Stomach (tissue), 4 donors: ENCODE measurements around the gene MUSK.

ENCODE experiments used
- POLR2A ChIP-seq, 4 donors: fragments of 450-650 bp; IDR thresholded peaks; one replicate each; pipeline ENCODE4 v1.6.1; 2016; ENCODE audit warnings: antibody characterized with exemption in 4 of 4, control low read depth in 2 of 4, mild to moderate bottlenecking in 1 of 4, moderate library complexity in 1 of 4
- POLR2AphosphoS5 ChIP-seq, 3 donors: sonication (generic); formaldehyde crosslinking; IDR thresholded peaks; one replicate each; pipeline ENCODE4 v1.6.1; 2016; ENCODE audit warnings: antibody characterized with exemption in 3 of 3
- TF ChIP-seq, protein P1 (sequence below), 7 experiments: fragments of 450-650 bp in 4 of 7; fragments of 200-600 bp in 3 of 7; sonication (generic) in 3 of 7; IDR thresholded peaks; one replicate each; pipeline ENCODE4 v1.5.1; 2016 to 2019; ENCODE audit warnings: antibody characterized with exemption in 7 of 7, control low read depth in 2 of 7, mild to moderate bottlenecking in 1 of 7

GRCh38 chr9:110785166-110785565 is 116.6 kb downstream of the MUSK start:
- TF ChIP-seq POLR2A (IDR thresholded peaks at IDR 0.05) (no peak), POLR2AphosphoS5 (IDR thresholded peaks at IDR 0.05) (no peak)
- TF ChIP-seq, protein P1, sequence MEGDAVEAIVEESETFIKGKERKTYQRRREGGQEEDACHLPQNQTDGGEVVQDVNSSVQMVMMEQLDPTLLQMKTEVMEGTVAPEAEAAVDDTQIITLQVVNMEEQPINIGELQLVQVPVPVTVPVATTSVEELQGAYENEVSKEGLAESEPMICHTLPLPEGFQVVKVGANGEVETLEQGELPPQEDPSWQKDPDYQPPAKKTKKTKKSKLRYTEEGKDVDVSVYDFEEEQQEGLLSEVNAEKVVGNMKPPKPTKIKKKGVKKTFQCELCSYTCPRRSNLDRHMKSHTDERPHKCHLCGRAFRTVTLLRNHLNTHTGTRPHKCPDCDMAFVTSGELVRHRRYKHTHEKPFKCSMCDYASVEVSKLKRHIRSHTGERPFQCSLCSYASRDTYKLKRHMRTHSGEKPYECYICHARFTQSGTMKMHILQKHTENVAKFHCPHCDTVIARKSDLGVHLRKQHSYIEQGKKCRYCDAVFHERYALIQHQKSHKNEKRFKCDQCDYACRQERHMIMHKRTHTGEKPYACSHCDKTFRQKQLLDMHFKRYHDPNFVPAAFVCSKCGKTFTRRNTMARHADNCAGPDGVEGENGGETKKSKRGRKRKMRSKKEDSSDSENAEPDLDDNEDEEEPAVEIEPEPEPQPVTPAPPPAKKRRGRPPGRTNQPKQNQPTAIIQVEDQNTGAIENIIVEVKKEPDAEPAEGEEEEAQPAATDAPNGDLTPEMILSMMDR (IDR thresholded peaks at IDR 0.05): no peak
